Measurements from ENCODE around the gene TP63. TPM values are rescaled to one million over a fixed set of nuclear protein-coding genes. Genes with fewer than 3 reads are reported as not detected.

Gene TP63
- polyA plus RNA-seq, 1 donor from 2014 or later: 0.12 TPM

- Histone ChIP-seq H3K4me2 (ENCODE audit: low read length) (no peak overlapping the region), H3F3A (ENCODE audit: insufficient read depth, low read length, poor library complexity, severe bottlenecking) (no peaks in the 10 kb centered on the region), H3K9me2 (ENCODE audit: insufficient read depth, low read length) (no peaks in the 10 kb centered on the region), H2AFZ (ENCODE audit: low read depth, low read length) (no peak overlapping the region), H3K27me3 (ENCODE audit: insufficient read depth, low read depth, low read length) (no peaks in the 10 kb centered on the region), H3K9me3 (ENCODE audit: low read length) (no peaks in the 10 kb centered on the region), H3K27ac (ENCODE audit: low read length) (no peak overlapping the region), H4K20me1 (ENCODE audit: insufficient read depth) (no peaks in the 10 kb centered on the region), H3K9ac (ENCODE audit: low read length) (no peak overlapping the region), H3K79me2 (replicated peaks; ENCODE audit: insufficient read depth, low read length) (no peaks in the 10 kb centered on the region), H3K4me3 (ENCODE audit: low read length) (no peak overlapping the region), H3K36me3 (ENCODE audit: insufficient read depth, low read length) (no peaks in the 10 kb centered on the region)
- TF ChIP-seq EZH2 (IDR thresholded peaks at IDR 0.05; ENCODE audit: borderline replicate concordance, insufficient read depth, low read length, poor library complexity, severe bottlenecking) (no peak), POLR2AphosphoS5 (IDR thresholded peaks at IDR 0.05) (no peak), RAD21 (conservative IDR thresholded peaks at IDR 0.05) (no peak), EP300 (conservative IDR thresholded peaks at IDR 0.05; ENCODE audit: poor library complexity, severe bottlenecking) (no peak), TAF1 (IDR thresholded peaks at IDR 0.05; ENCODE audit: low read depth) (no peak), SMC3 (conservative IDR thresholded peaks at IDR 0.05; ENCODE audit: poor library complexity) (no peak)
- TF ChIP-seq, protein P1, sequence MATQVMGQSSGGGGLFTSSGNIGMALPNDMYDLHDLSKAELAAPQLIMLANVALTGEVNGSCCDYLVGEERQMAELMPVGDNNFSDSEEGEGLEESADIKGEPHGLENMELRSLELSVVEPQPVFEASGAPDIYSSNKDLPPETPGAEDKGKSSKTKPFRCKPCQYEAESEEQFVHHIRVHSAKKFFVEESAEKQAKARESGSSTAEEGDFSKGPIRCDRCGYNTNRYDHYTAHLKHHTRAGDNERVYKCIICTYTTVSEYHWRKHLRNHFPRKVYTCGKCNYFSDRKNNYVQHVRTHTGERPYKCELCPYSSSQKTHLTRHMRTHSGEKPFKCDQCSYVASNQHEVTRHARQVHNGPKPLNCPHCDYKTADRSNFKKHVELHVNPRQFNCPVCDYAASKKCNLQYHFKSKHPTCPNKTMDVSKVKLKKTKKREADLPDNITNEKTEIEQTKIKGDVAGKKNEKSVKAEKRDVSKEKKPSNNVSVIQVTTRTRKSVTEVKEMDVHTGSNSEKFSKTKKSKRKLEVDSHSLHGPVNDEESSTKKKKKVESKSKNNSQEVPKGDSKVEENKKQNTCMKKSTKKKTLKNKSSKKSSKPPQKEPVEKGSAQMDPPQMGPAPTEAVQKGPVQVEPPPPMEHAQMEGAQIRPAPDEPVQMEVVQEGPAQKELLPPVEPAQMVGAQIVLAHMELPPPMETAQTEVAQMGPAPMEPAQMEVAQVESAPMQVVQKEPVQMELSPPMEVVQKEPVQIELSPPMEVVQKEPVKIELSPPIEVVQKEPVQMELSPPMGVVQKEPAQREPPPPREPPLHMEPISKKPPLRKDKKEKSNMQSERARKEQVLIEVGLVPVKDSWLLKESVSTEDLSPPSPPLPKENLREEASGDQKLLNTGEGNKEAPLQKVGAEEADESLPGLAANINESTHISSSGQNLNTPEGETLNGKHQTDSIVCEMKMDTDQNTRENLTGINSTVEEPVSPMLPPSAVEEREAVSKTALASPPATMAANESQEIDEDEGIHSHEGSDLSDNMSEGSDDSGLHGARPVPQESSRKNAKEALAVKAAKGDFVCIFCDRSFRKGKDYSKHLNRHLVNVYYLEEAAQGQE (IDR thresholded peaks at IDR 0.05; ENCODE audit: borderline replicate concordance): no peak
These were observed 220 bp downstream of the TP63 start for GRCh38 chr3:189631409-189631808.

DNA sequence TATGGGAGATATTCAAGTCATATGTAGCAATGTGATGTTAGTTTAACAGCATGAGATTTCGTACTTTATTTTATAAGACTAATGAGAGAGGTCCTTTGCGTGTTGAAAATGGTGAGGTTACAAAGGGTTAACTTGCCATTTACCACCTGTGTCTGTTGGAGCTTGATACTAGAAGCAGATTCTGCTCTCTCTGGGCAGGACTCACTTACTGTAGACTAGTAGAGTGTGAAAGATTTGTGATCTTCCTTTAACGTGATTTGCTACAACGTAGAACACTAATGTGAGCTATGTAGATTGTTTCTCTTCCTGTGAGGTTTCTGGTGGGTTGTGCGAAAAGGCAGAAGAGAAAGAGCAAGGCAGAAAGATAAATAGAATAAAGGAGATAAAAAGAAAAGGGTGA lies 1.1 kb downstream of the TP63 start:
- H3K36me3 ChIP-seq (ENCODE audit: insufficient read depth, low read length): no peaks in the 10 kb centered on the region
- H3K79me2 ChIP-seq (replicated peaks; ENCODE audit: insufficient read depth, low read length): no peaks in the 10 kb centered on the region
- no peak overlapping the region for H3K4me2 ChIP-seq (ENCODE audit: low read length)
- no peaks in the 10 kb centered on the region for H3K27me3 ChIP-seq (ENCODE audit: insufficient read depth, low read depth, low read length)
- no peak overlapping the region for H3K9ac ChIP-seq (ENCODE audit: low read length)
- H3K4me3 ChIP-seq (ENCODE audit: low read length): no peak overlapping the region
- H3F3A ChIP-seq (ENCODE audit: insufficient read depth, low read length, poor library complexity, severe bottlenecking): no peaks in the 10 kb centered on the region
- no peak overlapping the region for H2AFZ ChIP-seq (ENCODE audit: low read depth, low read length)
- no peaks in the 10 kb centered on the region for H4K20me1 ChIP-seq (ENCODE audit: insufficient read depth)
- H3K27ac ChIP-seq (ENCODE audit: low read length): no peak overlapping the region
- TF ChIP-seq, protein P1 (IDR thresholded peaks at IDR 0.05; ENCODE audit: borderline replicate concordance): no peak
- TF ChIP-seq SMC3 (conservative IDR thresholded peaks at IDR 0.05; ENCODE audit: poor library complexity): no peak
- TF ChIP-seq, protein P2, sequence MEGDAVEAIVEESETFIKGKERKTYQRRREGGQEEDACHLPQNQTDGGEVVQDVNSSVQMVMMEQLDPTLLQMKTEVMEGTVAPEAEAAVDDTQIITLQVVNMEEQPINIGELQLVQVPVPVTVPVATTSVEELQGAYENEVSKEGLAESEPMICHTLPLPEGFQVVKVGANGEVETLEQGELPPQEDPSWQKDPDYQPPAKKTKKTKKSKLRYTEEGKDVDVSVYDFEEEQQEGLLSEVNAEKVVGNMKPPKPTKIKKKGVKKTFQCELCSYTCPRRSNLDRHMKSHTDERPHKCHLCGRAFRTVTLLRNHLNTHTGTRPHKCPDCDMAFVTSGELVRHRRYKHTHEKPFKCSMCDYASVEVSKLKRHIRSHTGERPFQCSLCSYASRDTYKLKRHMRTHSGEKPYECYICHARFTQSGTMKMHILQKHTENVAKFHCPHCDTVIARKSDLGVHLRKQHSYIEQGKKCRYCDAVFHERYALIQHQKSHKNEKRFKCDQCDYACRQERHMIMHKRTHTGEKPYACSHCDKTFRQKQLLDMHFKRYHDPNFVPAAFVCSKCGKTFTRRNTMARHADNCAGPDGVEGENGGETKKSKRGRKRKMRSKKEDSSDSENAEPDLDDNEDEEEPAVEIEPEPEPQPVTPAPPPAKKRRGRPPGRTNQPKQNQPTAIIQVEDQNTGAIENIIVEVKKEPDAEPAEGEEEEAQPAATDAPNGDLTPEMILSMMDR (IDR thresholded peaks at IDR 0.05; ENCODE audit: poor library complexity, severe bottlenecking): no peak
- no peak for TF ChIP-seq TAF1 (IDR thresholded peaks at IDR 0.05; ENCODE audit: low read depth)
- TF ChIP-seq EP300 (conservative IDR thresholded peaks at IDR 0.05; ENCODE audit: poor library complexity, severe bottlenecking): no peak
- TF ChIP-seq MXI1 (conservative IDR thresholded peaks at IDR 0.05; ENCODE audit: poor library complexity, severe bottlenecking): no peak
- TF ChIP-seq POLR2AphosphoS5 (IDR thresholded peaks at IDR 0.05): no peak
- no peak for TF ChIP-seq RAD21 (conservative IDR thresholded peaks at IDR 0.05)
- no peak for TF ChIP-seq EZH2 (IDR thresholded peaks at IDR 0.05; ENCODE audit: borderline replicate concordance, insufficient read depth, low read length, poor library complexity, severe bottlenecking)
- H3K9me2 ChIP-seq (ENCODE audit: insufficient read depth, low read length): no peaks in the 10 kb centered on the region
- H3K9me3 ChIP-seq (ENCODE audit: low read length): no peaks in the 10 kb centered on the region
